AG20443 (cell line): ENCODE measurements around the gene RPGRIP1.
"Not testable (repeated sequence)": the region's sequence is repeated elsewhere in the genome, so short reads cannot be mapped to it uniquely, and the experiment has no call there.

Source experiments
- DNase-seq: peaks from one replicate; pipeline ENCODE4 v3.0.0; 2012; ENCODE audit warnings: low spot score, mixed read lengths

RPGRIP1 gene

GRCh38 chr14:21258005-21258888, 21.6 kb upstream of the RPGRIP1 start:
- DNase-seq = no peak

DNA sequence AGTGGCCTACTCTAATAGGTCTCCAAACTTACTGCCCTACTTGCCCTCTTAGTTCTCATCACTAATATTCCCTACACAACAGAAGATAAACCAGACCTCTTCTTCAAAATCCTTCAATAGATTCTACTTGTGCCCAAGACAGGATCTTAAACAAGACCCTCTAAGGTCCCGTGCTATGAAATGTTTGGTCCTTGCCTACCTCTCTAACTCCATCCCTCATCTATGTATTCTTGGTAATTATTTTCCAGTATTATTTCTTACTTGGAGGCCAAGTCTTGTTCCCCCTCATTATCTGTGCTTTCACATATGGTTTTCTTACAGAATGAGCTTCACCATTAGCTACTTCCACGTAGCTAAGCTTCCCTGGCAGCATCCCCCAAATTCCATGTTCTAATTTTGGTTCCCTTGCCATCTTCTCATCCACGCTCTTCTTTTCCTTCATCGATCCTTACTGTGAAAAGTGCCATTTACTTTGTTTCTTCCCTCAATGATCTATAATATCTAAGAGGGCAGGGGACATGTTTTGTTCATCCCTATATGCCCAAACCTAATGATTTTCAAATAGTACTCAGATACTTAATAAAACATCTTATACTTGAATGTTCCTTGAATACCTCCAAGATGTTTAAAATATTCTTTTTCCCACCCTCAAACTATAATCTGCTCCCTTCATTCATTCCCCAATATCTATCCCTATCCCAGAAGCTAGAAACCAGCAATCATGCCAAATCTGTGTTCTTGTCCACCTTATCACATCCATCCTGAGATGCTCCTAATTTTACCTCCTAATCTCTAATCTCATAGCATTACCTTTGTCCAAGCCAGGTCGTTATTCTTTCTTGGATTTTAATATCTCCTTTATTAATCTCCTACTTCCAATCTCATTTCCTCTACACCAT, 20.7 kb upstream of the RPGRIP1 start:
- DNase-seq = no peak

GRCh38 chr14:21261824-21262223, 18.1 kb upstream of the RPGRIP1 start:
- DNase-seq = no peak

- no peak for DNase-seq
These were observed 17.5 kb upstream of the RPGRIP1 start for GRCh38 chr14:21262410-21262809.

GRCh38 chr14:21263284-21264024, 16.4 kb upstream of the RPGRIP1 start:
- no peak for DNase-seq

GRCh38 chr14:21264025-21264801, 15.7 kb upstream of the RPGRIP1 start:
- peak; percentile 47 for DNase-seq

- DNase-seq = no peak
These were observed 12.4 kb upstream of the RPGRIP1 start for GRCh38 chr14:21267431-21267845.

DNA sequence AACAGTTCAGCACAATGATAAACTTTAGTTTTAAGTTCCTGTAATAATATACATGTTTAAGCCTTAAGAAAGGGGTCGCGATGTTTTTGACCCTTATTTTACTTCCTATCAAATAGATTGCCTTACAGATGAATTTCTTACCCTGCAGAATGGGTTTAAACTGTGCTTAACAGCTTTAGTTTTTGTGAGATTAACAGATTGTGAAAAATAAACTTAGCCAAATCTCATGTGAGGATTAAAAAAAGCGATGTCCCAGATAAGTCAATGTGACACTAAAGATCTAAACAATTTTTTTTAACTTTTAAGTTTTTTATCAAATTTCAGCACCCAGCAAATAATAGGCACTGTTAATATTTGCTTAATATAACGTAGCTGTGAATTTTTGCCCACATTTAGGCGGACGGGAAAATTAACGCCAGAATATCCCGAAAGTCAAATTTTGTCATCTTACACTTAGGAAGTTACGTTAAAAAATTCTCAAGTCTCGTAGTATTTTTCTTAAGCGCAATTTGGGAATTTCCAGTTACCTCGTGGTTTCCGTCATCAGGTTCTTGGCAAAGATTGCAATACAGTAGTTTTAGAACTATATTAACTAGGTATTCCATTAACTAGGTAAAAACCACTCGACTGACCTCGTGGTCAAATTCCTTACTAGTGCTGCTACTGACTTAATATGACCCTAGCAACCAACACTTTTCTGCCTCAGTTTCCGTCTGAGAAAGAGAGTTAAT, 11.8 kb upstream of the RPGRIP1 start:
- DNase-seq = no peak

- DNase-seq = no peak
These were observed 11.1 kb upstream of the RPGRIP1 start for GRCh38 chr14:21268617-21269251.

- DNase-seq = peak; percentile 98
These were observed 10.4 kb upstream of the RPGRIP1 start, which contains the start of gene HNRNPC for GRCh38 chr14:21269252-21270046. HNRNPC (minus strand) TSS chr14:21269442; CDS start chr14:21234193, 35,249 bp downstream.

GRCh38 chr14:21272661-21273060, 7.2 kb upstream of the RPGRIP1 start:
- DNase-seq = not testable (repeated sequence)

DNA sequence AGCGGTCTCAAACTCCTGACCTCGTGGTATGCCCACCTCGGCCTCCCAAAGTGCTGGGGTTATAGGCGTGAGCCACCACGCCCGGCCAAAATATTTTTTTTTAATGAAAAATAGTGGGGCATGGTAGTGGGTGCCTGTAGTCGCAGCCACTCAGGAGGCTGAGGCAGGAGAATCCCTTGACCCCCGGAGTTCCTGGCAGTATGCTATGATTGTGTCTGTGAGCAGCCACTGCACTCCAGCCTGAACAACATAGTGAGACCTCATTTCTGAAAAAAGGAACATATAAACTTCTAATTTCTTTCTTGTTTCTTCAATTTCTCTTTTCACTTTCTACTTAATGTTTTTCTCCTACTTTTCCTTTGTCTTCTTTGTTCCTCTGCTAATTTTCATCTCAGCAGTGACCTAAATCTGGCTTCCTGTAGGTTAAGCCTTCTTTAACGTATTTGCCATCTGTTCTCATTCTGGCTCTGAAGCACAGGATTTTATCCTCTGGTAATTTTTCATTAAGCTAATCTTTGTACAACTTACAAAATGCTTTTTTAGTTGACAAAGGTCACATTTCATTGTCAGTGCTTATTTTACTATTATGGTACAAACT, 4.5 kb upstream of the RPGRIP1 start:
- DNase-seq = no peak

DNA sequence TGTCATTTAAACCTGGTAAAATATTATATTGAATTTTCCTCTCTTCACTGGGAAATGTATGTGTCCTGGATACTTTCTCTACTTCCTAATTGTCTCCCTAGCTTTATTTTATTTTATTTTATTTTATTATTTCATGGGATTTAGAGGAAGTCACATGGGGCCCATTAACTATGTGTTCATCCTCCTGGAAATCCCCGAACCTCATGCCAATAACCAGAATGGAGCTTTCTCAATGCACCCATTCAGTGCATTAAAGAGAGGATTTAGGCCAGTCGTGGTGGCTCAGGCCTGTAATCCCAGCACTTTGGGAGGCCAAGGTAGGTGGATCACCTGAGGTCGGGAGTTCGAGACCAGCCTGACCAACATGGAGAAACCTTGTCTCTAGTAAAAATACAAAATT, 1.3 kb upstream of the RPGRIP1 start:
- no peak for DNase-seq

- DNase-seq = not testable (repeated sequence)
These were observed 2.0 kb downstream of the RPGRIP1 start for GRCh38 chr14:21281917-21282316.

- DNase-seq = not testable (repeated sequence)
These were observed 6.6 kb downstream of the RPGRIP1 start for GRCh38 chr14:21286516-21286915.

- no peak for DNase-seq
These were observed 7.3 kb downstream of the RPGRIP1 start for GRCh38 chr14:21287168-21287567.

GRCh38 chr14:21294026-21294425, 14.1 kb downstream of the RPGRIP1 start:
- DNase-seq = not testable (repeated sequence)

- no peak for DNase-seq
These were observed 18.5 kb downstream of the RPGRIP1 start for GRCh38 chr14:21298358-21298757.
